ENCODE data around the gene MRPS14. TPM values are rescaled to one million over a fixed set of nuclear protein-coding genes. Genes with fewer than 3 reads are reported as not detected.

Gene MRPS14
- total RNA-seq, 2 donors from 2014 or later = 30.3 to 30.9 TPM

DNA sequence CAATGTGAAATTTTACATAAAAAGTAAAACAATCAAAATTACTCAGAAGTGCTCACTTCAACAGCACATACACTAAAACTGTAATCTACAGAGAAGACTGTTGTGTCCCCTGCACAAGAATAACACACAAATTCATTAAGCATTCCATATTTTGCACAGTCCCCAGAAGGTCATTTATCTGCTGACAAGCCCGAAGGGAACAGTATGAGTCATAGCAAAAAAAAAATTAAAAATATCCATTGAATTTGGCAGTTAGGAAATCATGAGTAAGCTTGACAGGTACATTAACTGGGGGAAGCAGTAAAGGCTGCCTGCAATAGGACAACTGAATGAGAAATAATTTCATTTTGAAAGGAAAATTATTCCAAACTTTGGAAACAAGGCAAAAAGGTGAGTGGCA, 26.7 kb downstream of the MRPS14 start:
- Histone ChIP-seq H3K27ac (ENCODE audit: low read depth, low read length) (no peak overlapping the region), H3K27me3 (ENCODE audit: control insufficient read depth, insufficient read depth, low read length, poor library complexity, severe bottlenecking) (no peaks in the 10 kb centered on the region), H3K9ac (ENCODE audit: extremely low read depth, low read length, poor library complexity, severe bottlenecking) (no peak overlapping the region), H3K9me3 (ENCODE audit: control insufficient read depth, low read length) (no peaks in the 10 kb centered on the region), H3K4me3 (ENCODE audit: low read length) (no peak overlapping the region), H3K4me1 (ENCODE audit: control insufficient read depth, insufficient read depth, low read length) (no peaks in the 10 kb centered on the region), H3K36me3 (ENCODE audit: control insufficient read depth, insufficient read depth, low read length) (peaks cover 5% of the 10 kb centered on the region)
- Mint-ChIP-seq H3K4me1 (peaks cover 20% of the 10 kb centered on the region), H3K27me3 (ENCODE audit: insufficient read depth) (no peaks in the 10 kb centered on the region), H3K27ac (no peak overlapping the region), H3K4me3 (no peak overlapping the region), H3K36me3 (ENCODE audit: low read depth) (no peaks in the 10 kb centered on the region), H3K9me3 (no peaks in the 10 kb centered on the region)
- DNase-seq = no peak
- TF ChIP-seq, protein P1, sequence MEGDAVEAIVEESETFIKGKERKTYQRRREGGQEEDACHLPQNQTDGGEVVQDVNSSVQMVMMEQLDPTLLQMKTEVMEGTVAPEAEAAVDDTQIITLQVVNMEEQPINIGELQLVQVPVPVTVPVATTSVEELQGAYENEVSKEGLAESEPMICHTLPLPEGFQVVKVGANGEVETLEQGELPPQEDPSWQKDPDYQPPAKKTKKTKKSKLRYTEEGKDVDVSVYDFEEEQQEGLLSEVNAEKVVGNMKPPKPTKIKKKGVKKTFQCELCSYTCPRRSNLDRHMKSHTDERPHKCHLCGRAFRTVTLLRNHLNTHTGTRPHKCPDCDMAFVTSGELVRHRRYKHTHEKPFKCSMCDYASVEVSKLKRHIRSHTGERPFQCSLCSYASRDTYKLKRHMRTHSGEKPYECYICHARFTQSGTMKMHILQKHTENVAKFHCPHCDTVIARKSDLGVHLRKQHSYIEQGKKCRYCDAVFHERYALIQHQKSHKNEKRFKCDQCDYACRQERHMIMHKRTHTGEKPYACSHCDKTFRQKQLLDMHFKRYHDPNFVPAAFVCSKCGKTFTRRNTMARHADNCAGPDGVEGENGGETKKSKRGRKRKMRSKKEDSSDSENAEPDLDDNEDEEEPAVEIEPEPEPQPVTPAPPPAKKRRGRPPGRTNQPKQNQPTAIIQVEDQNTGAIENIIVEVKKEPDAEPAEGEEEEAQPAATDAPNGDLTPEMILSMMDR (conservative IDR thresholded peaks at IDR 0.05) = no peak
- 95% methylated on average over 1 of the region's 1 CpG; no CpG with 5 or more reads in 1 of the 2 experiments for WGBS, 2 experiments (ENCODE audit: insufficient coverage in 1 of 2, insufficient read length in 1 of 2)

DNA sequence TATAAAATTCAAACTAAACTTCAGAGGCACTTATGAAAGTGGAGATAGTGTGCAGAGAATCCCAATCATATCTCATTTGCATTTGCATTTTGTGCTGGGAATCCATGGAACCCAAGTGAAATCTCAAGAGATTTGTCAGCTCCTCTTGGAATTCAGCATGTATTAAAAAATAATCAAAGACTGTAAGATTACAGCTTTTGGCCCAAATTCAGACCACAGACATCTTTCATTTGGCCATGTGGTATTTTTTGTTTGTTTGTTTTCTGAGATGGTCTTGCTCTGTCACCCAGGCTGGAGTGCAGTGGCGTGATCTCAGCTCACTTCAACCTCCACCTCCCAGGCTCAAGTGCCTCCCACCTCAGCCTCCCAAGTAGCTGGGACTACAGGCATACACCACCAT, 27.3 kb downstream of the MRPS14 start:
- Mint-ChIP-seq H3K27ac (no peak overlapping the region), H3K27me3 (ENCODE audit: insufficient read depth) (no peaks in the 10 kb centered on the region), H3K9me3 (no peaks in the 10 kb centered on the region), H3K4me3 (no peak overlapping the region), H3K4me1 (peaks cover 15% of the 10 kb centered on the region), H3K36me3 (ENCODE audit: low read depth) (no peaks in the 10 kb centered on the region)
- Histone ChIP-seq H3K9ac (ENCODE audit: extremely low read depth, low read length, poor library complexity, severe bottlenecking) (no peak overlapping the region), H3K27me3 (ENCODE audit: control insufficient read depth, insufficient read depth, low read length, poor library complexity, severe bottlenecking) (no peaks in the 10 kb centered on the region), H3K4me3 (ENCODE audit: low read length) (no peak overlapping the region), H3K9me3 (ENCODE audit: control insufficient read depth, low read length) (no peaks in the 10 kb centered on the region), H3K36me3 (ENCODE audit: control insufficient read depth, insufficient read depth, low read length) (peaks cover 5% of the 10 kb centered on the region), H3K27ac (ENCODE audit: low read depth, low read length) (no peak overlapping the region), H3K4me1 (ENCODE audit: control insufficient read depth, insufficient read depth, low read length) (no peaks in the 10 kb centered on the region)
- 96% methylated on average over 1 of the region's 1 CpG; no CpG with 5 or more reads in 1 of the 2 experiments for WGBS, 2 experiments (ENCODE audit: insufficient coverage in 1 of 2, insufficient read length in 1 of 2)
- TF ChIP-seq, protein P1 (conservative IDR thresholded peaks at IDR 0.05) = no peak
- no peak for DNase-seq

DNA sequence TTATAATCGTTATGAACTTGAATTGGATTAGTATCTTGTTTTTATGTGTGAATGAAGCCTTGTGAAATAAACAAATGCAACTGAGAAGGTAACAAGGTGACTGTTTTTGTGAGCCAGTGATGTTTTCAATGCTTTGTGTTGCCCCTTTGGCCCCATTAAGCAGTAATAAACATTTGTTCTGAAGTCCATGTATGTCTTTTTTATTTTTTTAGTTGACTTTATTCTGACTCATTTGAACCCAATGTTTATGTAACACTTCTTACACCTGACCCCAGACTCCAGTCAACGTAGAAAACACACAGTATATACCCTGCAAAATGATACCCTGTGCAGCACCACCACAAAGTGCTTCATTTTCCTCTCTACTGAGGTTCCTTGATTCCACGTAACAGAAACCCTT, 28.1 kb downstream of the MRPS14 start:
- Histone ChIP-seq H3K4me1 (ENCODE audit: control insufficient read depth, insufficient read depth, low read length) (no peaks in the 10 kb centered on the region), H3K27me3 (ENCODE audit: control insufficient read depth, insufficient read depth, low read length, poor library complexity, severe bottlenecking) (no peaks in the 10 kb centered on the region), H3K36me3 (ENCODE audit: control insufficient read depth, insufficient read depth, low read length) (peaks cover 5% of the 10 kb centered on the region), H3K27ac (ENCODE audit: low read depth, low read length) (no peak overlapping the region), H3K9ac (ENCODE audit: extremely low read depth, low read length, poor library complexity, severe bottlenecking) (no peak overlapping the region), H3K4me3 (ENCODE audit: low read length) (no peak overlapping the region), H3K9me3 (ENCODE audit: control insufficient read depth, low read length) (no peaks in the 10 kb centered on the region)
- Mint-ChIP-seq H3K9me3 (no peaks in the 10 kb centered on the region), H3K27ac (no peak overlapping the region), H3K36me3 (ENCODE audit: low read depth) (peaks cover 1% of the 10 kb centered on the region), H3K27me3 (ENCODE audit: insufficient read depth) (no peaks in the 10 kb centered on the region), H3K4me1 (peaks cover 13% of the 10 kb centered on the region), H3K4me3 (no peak overlapping the region)
- TF ChIP-seq, protein P1 (conservative IDR thresholded peaks at IDR 0.05) = no peak
- DNase-seq = no peak
- whole genome bisulfite sequencing, 2 experiments (ENCODE audit: insufficient coverage in 1 of 2, insufficient read length in 1 of 2) = 89 to 95% methylated on average over 3 of the region's 3 CpGs
